GM18526 (cell line): ENCODE measurements around the gene CNN1.
A peak's percentile ranks its signal among the peaks of the same experiment; 100 is the strongest.

ENCODE experiments used
- POLR2A ChIP-seq: IDR thresholded peaks from 3 replicates; pipeline ENCODE4 v1.6.1; 2011; ENCODE audit not compliant: insufficient read length; ENCODE audit errors: extremely low read depth

Gene CNN1

GRCh38 chr19:11538232-11539036, at the start of gene CNN1:
Gene CNN1 (plus strand): TSS chr19:11538851. CDS start chr19:11538928, 77 bp downstream.
- no peak for TF ChIP-seq POLR2A

GRCh38 chr19:11489378-11489777, 49.3 kb upstream of the CNN1 start:
- no peak for TF ChIP-seq POLR2A

- no peak for TF ChIP-seq POLR2A
These were observed 43.9 kb upstream of the CNN1 start for GRCh38 chr19:11494634-11495285.

GRCh38 chr19:11495481-11495880, 43.2 kb upstream of the CNN1 start:
- no peak for TF ChIP-seq POLR2A

- no peak for TF ChIP-seq POLR2A
These were observed 42.8 kb upstream of the CNN1 start for GRCh38 chr19:11495885-11496284.

GRCh38 chr19:11496391-11497163, 42.1 kb upstream of the CNN1 start:
- no peak for TF ChIP-seq POLR2A

- TF ChIP-seq POLR2A: no peak
These were observed 39.4 kb upstream of the CNN1 start for GRCh38 chr19:11499220-11499726.

- no peak for TF ChIP-seq POLR2A
These were observed 38.7 kb upstream of the CNN1 start for GRCh38 chr19:11499890-11500420.

- TF ChIP-seq POLR2A: no peak
These were observed 34.1 kb upstream of the CNN1 start for GRCh38 chr19:11504502-11505031.

GRCh38 chr19:11505032-11505503, 33.6 kb upstream of the CNN1 start:
- peak; percentile 28 for TF ChIP-seq POLR2A

GRCh38 chr19:11505504-11506100, 33.0 kb upstream of the CNN1 start, which contains the start of gene ZNF653:
Gene ZNF653 (minus strand): TSS chr19:11505839. CDS start chr19:11505786, 53 bp downstream.
- peak; percentile 57 for TF ChIP-seq POLR2A

- no peak for TF ChIP-seq POLR2A
These were observed 32.5 kb upstream of the CNN1 start for GRCh38 chr19:11506101-11506555.

GRCh38 chr19:11506967-11507366, 31.7 kb upstream of the CNN1 start:
- TF ChIP-seq POLR2A: no peak

GRCh38 chr19:11507370-11508078, 31.1 kb upstream of the CNN1 start:
- no peak for TF ChIP-seq POLR2A
